SHP77 treated with DMSO at 0.1 percent for 48 hours (cell line): ENCODE measurements around the gene GTF2IRD1.
"Not testable (repeated sequence)": the region's sequence is repeated elsewhere in the genome, so short reads cannot be mapped to it uniquely, and the experiment has no call there.

Source experiments
- DNase-seq: peaks from one replicate; lab custom pipeline; 2025; lab: John Stamatoyannopoulos, UW

GTF2IRD1 gene

DNA sequence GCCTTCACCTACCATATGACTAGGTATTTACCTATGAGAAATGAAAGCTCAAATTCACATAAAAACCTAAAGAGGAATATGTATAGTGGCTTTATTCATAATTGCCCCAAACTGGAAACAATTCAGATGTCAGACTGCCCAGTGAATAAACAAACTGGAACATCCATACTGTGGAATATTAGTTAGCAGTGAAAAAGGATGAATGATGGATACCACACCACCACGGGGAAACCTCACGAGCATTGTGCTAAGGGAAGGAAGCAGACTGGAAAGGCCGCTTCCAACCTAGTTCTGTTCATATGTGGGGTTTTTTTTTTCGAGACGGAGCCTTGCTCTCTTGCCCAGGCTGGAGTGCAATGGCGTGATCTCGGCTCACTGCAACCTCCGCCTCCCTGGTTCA lies 16.8 kb downstream of the GTF2IRD1 start:
- DNase-seq: no peak

DNA sequence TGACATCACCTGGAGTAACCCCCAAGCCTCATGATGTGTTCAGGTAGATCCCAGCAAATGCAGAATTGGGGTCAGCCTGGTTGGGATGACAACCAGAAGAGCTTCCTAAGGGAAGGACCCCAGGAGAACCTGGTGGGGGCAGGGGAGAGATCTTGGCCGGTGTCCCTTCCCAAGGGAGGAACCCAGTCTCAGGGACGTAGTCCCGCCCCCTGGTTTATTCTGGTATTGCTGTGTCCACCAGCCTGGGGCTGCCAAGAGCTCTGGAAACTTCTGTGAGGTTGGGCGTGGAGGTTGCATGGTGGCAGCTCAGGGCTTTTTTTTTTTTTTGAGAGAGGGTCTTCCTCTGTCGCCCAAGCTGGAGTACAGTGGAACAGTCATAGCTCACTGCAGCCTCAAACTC lies 19.4 kb downstream of the GTF2IRD1 start:
- no peak for DNase-seq

DNA sequence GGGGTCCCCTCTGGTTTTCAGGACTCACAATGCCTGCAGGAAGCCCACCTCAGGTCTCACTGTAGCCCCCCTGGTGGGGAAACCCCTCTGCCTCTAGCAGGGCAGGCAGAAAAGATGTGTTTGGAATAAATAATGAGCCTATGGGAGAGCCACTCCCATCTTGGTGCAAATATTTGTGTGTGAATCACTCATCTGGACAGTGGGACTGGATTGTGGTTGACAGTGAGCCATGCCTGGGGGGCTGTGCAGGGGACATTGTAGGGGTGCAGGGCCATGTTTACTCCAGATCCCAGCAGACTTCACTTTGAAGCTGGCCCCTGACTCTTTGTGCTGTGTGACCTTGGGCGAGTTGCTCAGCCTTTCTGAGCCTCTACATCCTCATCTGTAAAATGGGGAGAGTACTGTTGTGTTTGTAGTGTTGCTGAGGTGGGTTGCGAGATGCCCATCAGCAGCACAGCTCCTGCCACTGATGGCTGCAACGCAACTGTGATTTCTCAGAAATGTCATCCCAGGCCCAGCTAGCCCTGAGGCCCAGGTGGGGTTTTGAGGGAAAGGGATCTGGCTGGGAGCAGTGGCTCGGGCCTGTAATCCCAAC lies 20.7 kb downstream of the GTF2IRD1 start:
- DNase-seq: no peak

DNA sequence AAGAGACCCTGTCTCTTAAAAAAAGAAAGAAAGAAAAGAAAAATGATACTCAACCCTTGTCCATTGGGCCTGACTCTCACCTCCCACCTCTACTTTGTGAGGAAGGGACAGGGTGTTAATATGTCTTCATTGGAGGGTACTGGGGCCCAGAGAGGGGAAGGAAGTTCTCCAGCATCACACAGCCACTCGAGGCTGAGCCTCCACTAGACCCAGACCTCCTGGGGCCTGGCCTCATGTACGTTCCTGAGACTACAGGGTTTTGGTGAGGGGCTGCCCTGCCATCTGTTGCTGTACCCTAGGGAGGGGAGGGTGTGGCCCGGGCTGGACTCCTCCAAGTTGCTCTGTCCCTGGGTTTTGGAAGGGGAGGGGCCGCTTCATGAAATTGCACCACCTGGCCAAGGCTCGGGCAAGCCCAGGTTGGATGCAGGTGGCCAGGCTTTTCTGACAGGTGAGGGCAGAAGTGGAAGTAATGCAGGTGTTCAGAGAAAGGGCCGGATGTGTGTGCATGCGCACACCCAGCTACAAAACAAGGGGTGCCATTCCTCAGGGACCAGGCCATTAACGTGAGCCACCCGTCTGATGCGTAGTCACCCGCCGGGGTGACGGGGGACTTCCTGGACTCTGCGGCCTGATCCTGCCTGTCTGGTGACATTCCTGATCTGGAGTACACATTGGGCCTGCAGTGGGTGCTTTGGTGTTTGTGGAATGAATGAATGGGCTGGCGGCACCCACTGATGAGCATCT lies 21.7 kb downstream of the GTF2IRD1 start:
- DNase-seq: no peak

DNA sequence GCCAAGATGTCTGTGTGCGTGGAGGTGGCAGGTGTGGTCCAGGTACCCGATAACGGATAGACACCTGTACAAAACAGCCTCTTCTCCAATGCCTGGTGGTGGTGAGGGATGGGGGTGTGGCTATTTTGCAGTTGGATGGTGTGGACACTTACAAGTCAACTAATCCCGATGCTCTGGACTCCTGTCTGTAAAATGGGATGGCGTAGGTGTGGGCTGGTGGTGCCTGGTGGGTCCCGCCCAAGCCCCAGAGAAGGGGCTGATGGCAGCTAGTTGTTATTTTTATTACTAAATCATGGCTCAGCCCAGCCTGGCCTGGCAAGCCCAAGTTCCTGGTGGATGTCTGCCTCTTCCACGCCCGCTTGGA lies 22.3 kb downstream of the GTF2IRD1 start:
- DNase-seq: no peak

DNA sequence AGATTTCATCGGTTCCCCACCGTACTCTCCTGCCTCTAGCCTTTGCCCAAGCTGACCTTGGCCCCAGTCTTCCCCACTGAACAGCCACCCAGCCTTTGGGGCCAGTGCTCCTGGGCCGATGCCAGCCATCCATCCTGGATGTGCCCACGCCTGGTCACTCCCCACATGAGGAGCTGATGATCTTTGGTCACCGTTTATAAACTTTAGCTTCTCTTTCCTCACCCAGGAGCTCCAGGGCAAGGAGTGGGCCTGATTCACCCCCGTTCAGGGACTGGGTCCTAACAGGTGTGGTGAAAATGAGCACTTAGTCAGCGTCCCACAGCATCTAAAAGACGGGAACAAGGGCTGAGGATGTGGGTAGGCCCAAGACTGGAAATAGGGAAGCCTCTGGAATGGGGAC lies 22.9 kb downstream of the GTF2IRD1 start:
- DNase-seq: no peak

DNA sequence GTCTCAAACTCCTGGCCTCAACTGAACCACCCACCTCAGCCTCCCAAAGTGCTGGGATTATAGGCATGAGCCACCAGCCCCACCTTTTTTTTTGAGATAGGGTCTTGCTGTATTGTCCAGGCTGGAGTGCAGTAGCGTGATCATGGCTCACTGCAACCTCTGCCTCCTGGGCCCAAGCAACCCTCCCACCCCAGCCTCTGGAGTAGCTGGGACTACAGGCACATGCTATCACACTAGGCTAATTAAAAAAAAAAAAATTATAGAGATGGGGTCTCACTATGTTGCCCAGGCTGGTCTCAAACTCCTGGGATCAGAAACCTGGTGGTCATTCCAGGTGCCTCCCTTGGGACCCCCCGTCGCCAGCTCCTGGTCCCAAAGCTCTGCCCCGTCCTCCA lies 25.0 kb downstream of the GTF2IRD1 start:
- no peak for DNase-seq

DNA sequence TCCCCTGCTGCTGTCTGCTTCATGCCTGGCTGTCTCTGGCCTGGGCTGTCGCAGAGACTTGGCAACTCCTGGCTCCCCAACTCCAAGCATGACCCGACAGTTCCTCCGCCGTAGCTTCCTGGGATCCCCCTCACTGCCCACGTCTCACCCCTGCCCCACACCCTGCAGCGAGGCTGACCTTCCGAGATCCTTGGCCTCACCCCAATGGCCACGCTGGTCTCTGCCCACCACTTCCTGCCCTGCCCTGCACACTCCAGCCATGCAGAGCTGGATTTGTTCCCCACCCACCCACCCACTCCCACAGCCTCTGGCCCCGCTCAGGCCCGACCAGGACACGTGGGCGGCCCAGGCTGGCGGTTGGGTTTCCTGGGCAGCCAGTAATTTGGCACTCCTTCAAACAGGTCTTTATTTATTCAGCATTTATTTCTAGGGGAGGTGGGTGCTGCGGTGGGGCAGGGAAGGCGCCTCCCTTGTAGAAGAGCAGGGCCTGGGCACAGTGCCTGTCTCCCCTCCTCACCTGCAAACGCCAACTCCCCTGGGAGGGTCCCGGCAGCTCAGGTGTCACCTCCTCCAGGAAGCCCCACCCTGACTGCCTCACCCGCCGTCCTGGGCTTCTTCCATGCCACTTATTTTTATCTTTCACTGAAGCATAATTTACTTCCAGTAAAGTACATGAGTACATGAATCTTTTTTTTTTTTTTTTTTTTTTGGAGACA lies 25.5 kb downstream of the GTF2IRD1 start:
- no peak for DNase-seq

DNA sequence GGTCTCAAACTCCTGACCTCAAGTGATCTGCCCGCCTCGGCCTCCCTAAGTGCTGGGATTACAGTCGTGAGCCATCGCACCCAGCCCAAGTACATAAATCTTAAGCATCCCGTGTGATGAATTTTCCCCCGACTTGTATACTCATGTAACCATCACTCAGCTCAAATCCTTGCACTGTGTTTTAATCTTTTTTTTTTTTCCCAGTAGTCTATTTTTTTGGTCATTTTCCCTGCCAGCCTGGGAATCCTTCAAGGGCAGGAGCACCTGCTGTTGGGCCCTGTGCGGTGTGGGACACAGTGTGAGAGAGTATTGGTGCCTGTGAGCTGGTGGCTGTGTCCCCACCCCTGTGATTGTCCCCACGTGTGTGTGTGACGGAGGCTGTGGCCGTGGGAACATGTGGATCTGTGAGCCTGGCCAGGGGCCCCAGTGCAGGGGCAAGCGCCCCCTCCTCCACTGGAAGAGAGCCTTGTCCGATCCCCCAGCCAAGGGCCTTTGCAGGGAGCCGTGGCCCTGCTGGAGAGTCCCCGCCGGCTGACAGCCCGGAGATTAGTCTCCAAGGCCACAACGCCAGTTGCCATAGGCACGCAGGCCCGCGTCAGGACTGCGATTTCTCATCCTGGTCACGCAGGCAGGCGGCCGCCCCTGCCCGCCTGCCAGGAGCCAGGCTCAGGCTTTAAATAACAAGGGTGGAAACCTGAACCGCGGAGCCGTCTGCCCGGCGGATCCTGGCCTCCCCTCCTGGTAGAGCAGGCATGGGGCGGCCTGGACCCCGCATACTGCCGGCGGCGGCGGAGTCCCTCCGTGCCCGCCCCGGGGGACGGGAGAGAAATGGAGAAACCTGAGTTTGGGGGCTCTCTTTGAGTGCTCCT lies 26.5 kb downstream of the GTF2IRD1 start:
- peak; percentile 53 for DNase-seq

DNA sequence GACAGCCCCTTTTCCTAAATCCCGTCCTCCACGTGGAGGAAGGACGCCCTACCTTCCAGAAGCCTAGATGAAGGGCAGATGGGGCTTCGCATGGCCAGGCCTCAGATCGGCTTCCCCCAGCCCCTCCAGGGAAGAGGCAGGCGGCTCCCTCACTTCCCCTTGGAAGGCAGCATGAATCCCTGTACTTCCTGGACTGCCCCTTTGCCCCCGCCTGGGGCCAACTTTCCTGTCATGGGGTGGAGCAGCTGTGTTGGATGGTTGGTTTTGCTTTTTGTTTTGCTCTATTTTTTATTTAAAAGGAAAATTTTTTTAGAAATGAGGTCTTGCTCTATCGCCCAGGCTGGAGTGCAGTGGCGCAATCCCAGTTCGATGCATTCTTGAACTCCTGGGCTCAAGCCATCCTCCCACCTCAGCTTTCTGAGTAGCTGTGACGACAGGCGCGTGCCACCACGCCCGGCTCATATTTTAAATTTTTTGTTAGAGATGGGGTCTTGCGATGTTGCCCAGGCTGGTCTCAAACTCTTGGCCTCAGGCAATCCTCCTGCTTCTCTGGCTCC lies 27.2 kb downstream of the GTF2IRD1 start:
- no peak for DNase-seq

DNA sequence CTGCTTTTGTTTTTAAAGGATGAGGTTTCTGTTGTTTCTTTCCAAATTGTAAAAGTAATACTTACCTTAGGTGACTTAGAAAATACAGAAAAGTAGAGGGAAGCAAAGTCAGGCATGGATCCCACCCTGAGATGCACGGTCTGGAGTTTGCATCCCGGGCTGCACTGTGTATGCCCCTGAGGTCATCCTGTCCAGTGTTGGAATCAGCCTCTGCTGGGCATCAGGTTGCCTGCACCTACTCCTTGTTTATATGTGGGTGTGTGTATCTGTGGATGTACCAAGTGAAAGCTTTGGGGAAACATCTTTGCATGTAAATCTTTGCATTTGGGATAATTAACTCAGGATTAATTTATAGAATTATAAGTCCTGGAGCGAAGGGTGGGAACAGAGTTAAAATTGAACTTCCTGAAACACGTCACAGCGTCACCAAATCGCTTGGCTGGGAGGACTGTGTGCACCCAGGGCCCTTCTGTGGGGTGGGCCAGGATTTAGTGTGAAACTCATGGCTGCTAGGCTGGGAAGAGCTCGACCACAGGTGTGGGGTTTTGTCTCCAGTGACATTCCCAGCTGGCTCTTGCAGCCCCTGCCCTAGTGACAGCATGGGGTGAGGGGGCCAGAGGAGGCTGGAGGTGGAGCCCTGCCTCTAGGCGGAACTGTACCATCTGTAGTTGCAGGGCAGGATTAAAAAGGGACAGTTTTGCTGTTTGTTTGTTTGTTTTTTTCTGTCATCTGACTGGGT lies 27.9 kb downstream of the GTF2IRD1 start:
- no peak for DNase-seq

DNA sequence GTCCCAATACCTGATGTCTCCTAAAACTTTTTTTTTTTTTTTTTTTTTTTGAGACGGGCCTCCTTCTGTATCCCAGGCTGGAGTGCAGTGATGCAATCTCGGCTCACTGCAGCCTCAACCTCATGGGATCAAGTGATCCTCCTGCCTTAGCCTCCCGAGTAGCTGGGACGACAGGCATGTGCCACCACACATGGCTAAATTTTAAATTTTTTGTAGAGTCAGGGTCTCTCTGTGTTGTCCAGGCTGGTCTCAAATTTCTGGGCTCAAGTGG lies 28.4 kb downstream of the GTF2IRD1 start:
- no peak for DNase-seq

DNA sequence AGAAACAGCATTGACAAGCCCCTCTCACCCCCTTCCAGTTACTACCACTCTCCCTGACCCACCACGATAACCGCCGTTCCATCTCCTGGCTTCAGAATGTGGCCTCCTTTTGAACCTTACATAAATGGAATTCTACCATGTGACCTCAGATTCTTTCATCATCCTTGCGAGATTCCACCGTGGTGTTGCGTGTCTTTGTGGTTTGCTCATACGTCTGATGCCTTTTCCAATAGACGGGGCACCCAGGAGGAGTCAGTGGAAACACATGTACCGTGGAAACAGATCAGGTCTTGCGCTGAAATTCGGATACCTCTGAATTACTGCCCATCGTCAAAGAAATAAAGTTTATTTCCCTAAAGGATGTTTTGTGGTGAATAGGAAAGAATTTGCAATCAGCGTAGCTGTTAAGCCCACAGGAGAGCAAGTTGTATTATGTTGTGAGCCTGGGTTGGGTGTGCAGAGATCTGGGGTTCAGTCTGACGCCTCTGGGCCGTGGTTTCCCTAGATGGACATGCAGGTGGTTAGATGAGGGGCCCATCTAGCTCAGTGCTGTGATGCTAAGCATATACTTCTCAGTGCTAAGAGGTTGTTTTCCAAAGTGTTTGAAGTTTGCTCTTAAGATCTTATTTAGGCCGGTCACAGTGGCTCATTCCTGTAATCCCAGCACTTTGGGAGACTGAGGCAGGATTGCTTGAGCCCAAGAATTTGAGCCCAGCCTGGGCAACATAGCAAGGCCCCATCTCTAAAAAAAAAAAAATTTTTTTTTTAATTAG lies 29.1 kb downstream of the GTF2IRD1 start:
- no peak for DNase-seq

DNA sequence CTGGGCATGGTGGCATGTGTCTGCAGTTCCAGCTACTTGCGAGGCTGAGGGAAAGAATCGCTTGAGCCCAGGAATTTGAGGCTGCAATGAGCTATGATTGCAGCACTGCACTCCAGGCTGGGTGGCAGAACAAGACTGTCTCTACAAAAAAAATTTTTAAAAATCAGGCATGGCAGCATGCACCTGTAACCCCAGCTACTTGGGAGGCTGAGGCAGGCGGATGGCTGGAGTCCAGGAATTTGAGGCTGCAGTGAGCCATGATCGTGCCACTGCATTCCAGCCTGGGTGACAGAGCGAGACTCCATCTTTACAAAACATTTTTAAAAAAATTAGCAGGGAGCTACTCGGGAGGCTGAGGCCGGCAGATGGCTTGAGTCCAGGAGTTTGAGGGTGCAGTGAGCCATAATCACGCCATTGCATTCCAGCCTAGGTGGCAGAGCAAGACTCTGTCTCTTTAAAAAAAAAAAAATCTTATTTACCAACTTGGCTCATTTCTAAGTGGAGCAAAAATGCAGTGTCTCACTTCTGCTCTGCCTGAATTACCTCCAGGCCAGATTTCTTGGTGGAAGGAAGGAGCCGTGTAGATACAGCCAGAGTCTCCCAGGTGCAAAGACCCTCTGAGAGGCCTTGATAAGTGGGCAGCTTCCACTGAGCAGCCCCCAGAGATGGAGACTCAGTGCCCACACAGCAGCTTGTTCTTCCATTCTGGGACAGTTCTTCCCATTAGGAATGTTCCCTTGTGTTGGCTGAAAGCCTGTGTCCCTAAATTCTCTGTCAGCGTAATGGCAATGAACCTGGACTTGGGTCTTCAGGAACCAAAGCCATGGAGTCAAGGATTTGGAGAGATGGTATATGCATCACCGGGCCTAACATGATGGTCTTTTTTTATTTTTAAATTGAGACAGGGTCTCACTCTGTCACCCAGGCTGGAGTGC lies 30.0 kb downstream of the GTF2IRD1 start:
- DNase-seq: no peak

DNA sequence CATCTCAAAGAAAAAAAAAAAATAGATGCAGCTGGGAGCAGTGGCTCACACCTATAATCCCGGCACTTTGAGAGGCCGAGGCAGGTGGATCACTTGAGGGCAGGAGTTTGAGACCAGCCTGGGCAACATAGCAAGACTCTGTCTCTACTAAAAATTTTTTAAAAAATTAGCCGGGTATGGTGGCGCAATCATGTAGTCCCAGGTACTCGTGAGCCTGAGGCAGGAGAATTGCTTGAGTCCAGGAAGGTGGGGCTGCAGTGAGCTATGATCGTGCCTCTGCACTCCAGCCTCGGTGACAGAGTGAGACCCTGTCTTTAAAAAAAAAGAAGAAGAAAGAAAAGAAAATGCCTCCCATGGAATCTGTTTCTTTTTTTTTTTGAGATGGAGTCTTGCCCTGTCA lies 31.9 kb downstream of the GTF2IRD1 start:
- no peak for DNase-seq

DNA sequence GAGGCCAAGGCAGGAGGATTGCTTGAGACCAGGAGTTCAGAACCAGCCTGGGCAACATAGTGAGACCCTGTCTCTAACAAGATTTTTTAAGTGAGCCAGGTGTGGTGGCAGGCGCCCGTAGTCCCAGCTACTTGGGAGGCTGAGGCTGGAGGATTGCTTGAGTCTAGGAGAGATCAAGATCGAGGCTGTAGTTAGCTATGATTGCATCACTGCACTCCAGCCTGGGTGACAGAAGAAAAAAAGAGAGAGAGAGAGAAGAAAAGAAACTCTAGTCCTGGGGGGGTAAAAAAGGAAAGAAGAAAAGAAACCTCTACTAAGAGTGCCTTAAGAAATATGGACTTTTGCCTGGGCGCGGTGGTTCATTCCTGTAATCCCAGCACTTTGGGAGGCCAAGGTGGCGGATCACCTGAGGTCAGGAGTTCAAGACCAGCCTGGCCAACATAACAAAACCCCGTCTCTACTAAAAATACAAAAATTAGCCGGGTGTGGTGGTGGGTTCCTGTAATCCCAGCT lies 34.9 kb downstream of the GTF2IRD1 start:
- DNase-seq: not testable (repeated sequence)

DNA sequence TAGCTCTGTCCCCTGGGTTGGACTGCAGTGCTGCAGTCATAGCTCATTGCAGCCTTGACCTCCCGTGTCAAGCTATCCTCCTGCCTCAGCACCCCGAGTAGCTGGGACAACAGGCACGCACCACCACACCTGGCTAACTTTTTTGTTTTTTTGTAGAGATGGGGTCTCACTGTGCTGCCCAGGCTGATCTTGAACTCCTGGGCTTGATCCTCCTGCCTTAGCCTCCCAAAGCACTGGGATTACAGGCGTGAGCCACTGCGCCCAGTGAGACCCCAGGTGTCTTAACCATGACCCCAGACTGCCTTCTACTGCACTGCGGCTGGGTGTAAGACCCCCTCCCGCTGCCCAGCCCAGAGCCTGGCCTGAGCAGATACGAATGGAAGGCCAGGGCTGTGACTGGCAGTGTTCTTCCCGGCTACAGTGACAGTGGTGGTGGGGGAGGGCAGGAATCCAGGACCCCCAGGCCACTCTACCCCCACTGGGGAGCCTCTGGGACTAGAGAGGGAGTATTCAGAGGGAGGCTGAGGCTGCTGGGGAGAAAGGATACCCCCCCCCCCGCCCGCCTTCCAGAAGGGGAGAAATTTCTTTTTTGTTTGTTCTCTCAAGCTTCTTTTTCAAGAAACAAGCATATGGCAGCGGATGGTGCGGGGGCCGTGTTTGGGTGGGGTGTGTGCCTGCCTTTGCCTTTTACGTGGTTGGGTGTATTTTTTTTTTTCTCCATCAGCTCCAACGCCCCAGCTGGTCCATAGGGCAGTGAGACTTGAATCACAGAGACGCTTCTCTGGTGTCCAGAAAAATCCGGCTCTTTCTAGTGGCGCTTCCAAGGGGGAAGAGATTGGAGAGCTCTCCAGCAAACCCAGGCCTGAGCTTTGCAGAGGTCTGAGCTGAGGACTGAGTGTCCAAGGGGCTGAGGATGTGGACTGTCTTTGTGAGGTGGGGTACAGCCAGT lies 36.6 kb downstream of the GTF2IRD1 start:
- DNase-seq: no peak

DNA sequence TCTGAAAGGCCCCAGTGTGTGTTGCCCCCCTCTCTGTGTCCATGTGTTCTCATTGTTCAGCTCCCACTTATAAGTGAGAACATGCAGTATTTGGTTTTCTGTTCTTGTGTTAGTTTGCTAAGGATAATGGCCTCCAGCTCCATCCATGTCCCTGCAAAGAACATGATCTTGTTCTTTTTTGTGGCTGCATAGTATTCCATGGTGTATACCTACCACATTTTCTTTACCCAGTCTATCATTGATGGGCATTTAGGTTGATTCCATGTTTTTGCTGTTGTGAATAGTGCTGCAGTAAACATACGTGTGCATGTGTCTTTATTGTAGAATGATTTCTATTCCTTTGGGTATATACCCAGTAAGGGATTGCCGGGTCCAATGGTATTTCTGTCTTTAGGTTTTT lies 37.8 kb downstream of the GTF2IRD1 start:
- not testable (repeated sequence) for DNase-seq
